ENCODE measurements around the gene CHST12.
A peak's percentile ranks its signal among the peaks of the same experiment; 100 is the strongest.

CHST12 gene

GRCh38 chr7:2393706-2394105, 9.7 kb upstream of the CHST12 start:
- 0 out of 22 replicates have a peak, but pooled peaks cover 0 to under 1% (median 0%) of the 10 kb centered on the region in 11 experiments for H3K27me3 ChIP-seq
- peaks cover 0 to 12% (median 5%) of the 10 kb centered on the region in 11 experiments; a peak in 8 of 22 replicates for H3K9me3 ChIP-seq (replicated peaks in 1 of 11)
- H3K27ac ChIP-seq, result peak overlapping the region in 8 of 11 experiments; percentile 45 to 67 (median 54); a peak in 13 of 22 replicates
- 0 out of 22 replicates have a peak, but pooled peaks cover 0 to 4% (median 0%) of the 10 kb centered on the region in 11 experiments for H3K36me3 ChIP-seq
- H3K9ac ChIP-seq, result peak overlapping the region in 3 of 11 experiments; percentile 0 to 32 (median 21); a peak in 6 of 22 replicates
- no peak overlapping the region for H3K4me3 ChIP-seq
- peaks cover 55 to 94% (median 79%) of the 10 kb centered on the region in 10 experiments for H3K4me1 ChIP-seq
- 0 out of 22 replicates have a peak, but pooled peaks cover 0 to 3% (median 0%) of the 10 kb centered on the region in 11 experiments for H4K20me1 ChIP-seq
- TF ChIP-seq Cebpa-rat (IDR thresholded peaks at IDR 0.05), result no peak
- peak overlapping the region; percentile 50 to 79 (median 69) for H3K4me2 ChIP-seq

GRCh38 chr7:2394566-2395082, 8.8 kb upstream of the CHST12 start:
- Histone ChIP-seq H3K4me2 (peak overlapping the region; percentile 23 to 79 (median 69); a peak in 20 of 22 replicates), H3K9me3 (replicated peaks in 1 of 11) (peaks cover 0 to 12% (median 5%) of the 10 kb centered on the region in 11 experiments; a peak in 8 of 22 replicates), H3K27ac (peak overlapping the region in 8 of 11 experiments; percentile 18 to 56 (median 41); a peak in 13 of 22 replicates), H3K9ac (peak overlapping the region in 5 of 11 experiments; percentile 19 to 52 (median 34); a peak in 3 of 22 replicates), H3K4me3 (no peak overlapping the region), H4K20me1 (no peaks in the 10 kb centered on the region), H3K4me1 (peaks cover 56 to 94% (median 85%) of the 10 kb centered on the region in 10 experiments), H3K27me3 (no peaks in the 10 kb centered on the region), H3K36me3 (0 out of 22 replicates have a peak, but pooled peaks cover 0 to 4% (median 0%) of the 10 kb centered on the region in 11 experiments)
- no peak for TF ChIP-seq Cebpa-rat (IDR thresholded peaks at IDR 0.05)

- Histone ChIP-seq H3K27me3 (no peaks in the 10 kb centered on the region), H3K4me1 (peaks cover 59 to 91% (median 84%) of the 10 kb centered on the region in 10 experiments), H3K4me3 (no peak overlapping the region), H4K20me1 (peaks cover 0 to under 1% (median 0%) of the 10 kb centered on the region in 11 experiments; a peak in 1 of 22 replicates), H3K9ac (peak overlapping the region in 8 of 11 experiments; percentile 76 to 97 (median 81); a peak in 13 of 22 replicates), H3K27ac (peak overlapping the region in 9 of 11 experiments; percentile 82 to 97 (median 92); a peak in 17 of 22 replicates), H3K36me3 (no peaks in the 10 kb centered on the region), H3K4me2 (peak overlapping the region; percentile 62 to 89 (median 78); a peak in 21 of 22 replicates), H3K9me3 (replicated peaks in 1 of 11) (peaks cover 0 to 12% (median 5%) of the 10 kb centered on the region in 11 experiments; a peak in 8 of 22 replicates)
- TF ChIP-seq Cebpa-rat (IDR thresholded peaks at IDR 0.05), result no peak
These were observed 4.9 kb upstream of the CHST12 start for GRCh38 chr7:2398506-2398905.

GRCh38 chr7:2399848-2400587, 3.4 kb upstream of the CHST12 start:
- peaks cover 0 to 16% (median 10%) of the 10 kb centered on the region in 11 experiments; a peak in 12 of 22 replicates for H4K20me1 ChIP-seq
- no peaks in the 10 kb centered on the region for H3K36me3 ChIP-seq
- peak overlapping the region; percentile 62 to 89 (median 78) for H3K4me2 ChIP-seq
- H3K9ac ChIP-seq, result peak overlapping the region; percentile 1 to 97 (median 81); a peak in 21 of 22 replicates
- peak in 9 of 11 experiments; percentile 94 to 100 (median 99); a peak in 18 of 22 replicates for TF ChIP-seq Cebpa-rat (IDR thresholded peaks at IDR 0.05)
- no peaks in the 10 kb centered on the region; a peak in 1 of 22 replicates for H3K27me3 ChIP-seq
- peak overlapping the region in 5 of 10 experiments; percentile 10 to 40 (median 27); a peak in 6 of 20 replicates for H3K4me3 ChIP-seq
- H3K4me1 ChIP-seq, result peaks cover 56 to 87% (median 79%) of the 10 kb centered on the region in 10 experiments
- peak overlapping the region; percentile 8 to 97 (median 92); a peak in 21 of 22 replicates for H3K27ac ChIP-seq
- peaks cover 0 to 12% (median 5%) of the 10 kb centered on the region in 11 experiments; a peak in 8 of 22 replicates for H3K9me3 ChIP-seq (replicated peaks in 1 of 11)

- peaks cover 0 to 30% (median 20%) of the 10 kb centered on the region in 11 experiments; a peak in 16 of 22 replicates for H4K20me1 ChIP-seq
- H3K4me3 ChIP-seq, result peak overlapping the region; percentile 77 to 97 (median 96)
- H3K4me2 ChIP-seq, result peak overlapping the region; percentile 62 to 89 (median 78)
- peak overlapping the region in 10 of 11 experiments; percentile 62 to 97 (median 95); a peak in 20 of 22 replicates for H3K9ac ChIP-seq
- no peaks in the 10 kb centered on the region for H3K9me3 ChIP-seq (replicated peaks in 1 of 11)
- peaks cover 78 to 90% (median 85%) of the 10 kb centered on the region in 10 experiments for H3K4me1 ChIP-seq
- no peak for TF ChIP-seq Cebpa-rat (IDR thresholded peaks at IDR 0.05)
- no peaks in the 10 kb centered on the region; a peak in 1 of 22 replicates for H3K27me3 ChIP-seq
- no peaks in the 10 kb centered on the region for H3K36me3 ChIP-seq
- H3K27ac ChIP-seq, result peak overlapping the region in 10 of 11 experiments; percentile 32 to 97 (median 92); a peak in 18 of 22 replicates
These were observed 761 bp upstream of the CHST12 start for GRCh38 chr7:2402687-2403013.

GRCh38 chr7:2403718-2404648, 572 bp downstream of the CHST12 start:
- peaks cover 0 to 43% (median 23%) of the 10 kb centered on the region in 11 experiments; a peak in 16 of 22 replicates for H4K20me1 ChIP-seq
- H3K27me3 ChIP-seq, result no peaks in the 10 kb centered on the region; a peak in 1 of 22 replicates
- peak overlapping the region; percentile 77 to 97 (median 96) for H3K4me3 ChIP-seq
- peak overlapping the region; percentile 90 to 97 (median 95) for H3K9ac ChIP-seq
- no peak for TF ChIP-seq Cebpa-rat (IDR thresholded peaks at IDR 0.05)
- no peaks in the 10 kb centered on the region for H3K9me3 ChIP-seq (replicated peaks in 1 of 11)
- H3K36me3 ChIP-seq, result peaks cover 0 to 11% (median 0%) of the 10 kb centered on the region in 11 experiments; a peak in 2 of 22 replicates
- H3K4me1 ChIP-seq, result peaks cover 82 to 90% (median 85%) of the 10 kb centered on the region in 10 experiments
- H3K27ac ChIP-seq, result peak overlapping the region; percentile 77 to 95 (median 90)
- peak overlapping the region; percentile 91 to 100 (median 99) for H3K4me2 ChIP-seq

- Histone ChIP-seq H3K27ac (peak overlapping the region in 9 of 11 experiments; percentile 88 to 95 (median 91); a peak in 18 of 22 replicates), H3K36me3 (peaks cover 0 to 18% (median 0%) of the 10 kb centered on the region in 11 experiments; a peak in 2 of 22 replicates), H3K9ac (peak overlapping the region; percentile 90 to 97 (median 95)), H3K4me1 (peaks cover 82 to 90% (median 85%) of the 10 kb centered on the region in 10 experiments), H3K9me3 (replicated peaks in 1 of 11) (no peaks in the 10 kb centered on the region), H3K27me3 (no peaks in the 10 kb centered on the region; a peak in 1 of 22 replicates), H4K20me1 (peaks cover 0 to 51% (median 23%) of the 10 kb centered on the region in 11 experiments; a peak in 16 of 22 replicates), H3K4me2 (peak overlapping the region; percentile 91 to 100 (median 99)), H3K4me3 (peak overlapping the region; percentile 77 to 97 (median 96))
- TF ChIP-seq Cebpa-rat (IDR thresholded peaks at IDR 0.05), result no peak
These were observed 1.3 kb downstream of the CHST12 start for GRCh38 chr7:2404714-2405119.
